AG04450 (cell line): ENCODE data around the gene DPM1. TPM values are rescaled to one million over a fixed set of nuclear protein-coding genes. Genes with fewer than 3 reads are reported as not detected.
A peak's percentile ranks its signal among the peaks of the same experiment; 100 is the strongest.

Source experiments
- CTCF ChIA-PET: fragments of 300-600, 350-600 bp; formaldehyde crosslinking; extraction: SDS; loops from one replicate; lab custom pipeline; 2022; ENCODE audit warnings: antibody characterized with exemption, inconsistent platforms; lab: Charles Lee
- POLR2A ChIA-PET: fragments of 350-600 bp; formaldehyde crosslinking; extraction: SDS; loops from one replicate; lab custom pipeline; 2021; ENCODE audit warnings: antibody characterized with exemption, inconsistent platforms; lab: Yijun Ruan, JAX
- DNase-seq: peaks from one replicate; pipeline ENCODE4 v3.0.0-alpha.2; 2011; ENCODE audit warnings: low read depth, low spot score
- H3K27ac ChIP-seq: one replicate; pipeline ENCODE4 v1.5.1; 2012; ENCODE audit warnings: low read depth, low read length, control low read depth
- H3K27me3 ChIP-seq: one replicate; pipeline ENCODE4 v1.6.0; 2012; ENCODE audit warnings: low read length; ENCODE audit not compliant: control insufficient read depth, insufficient read depth
- H3K4me3 ChIP-seq: 2 replicates; pipeline ENCODE4 v1.5.1; 2011; ENCODE audit warnings: mild to moderate bottlenecking, low read depth, low read length, control low read depth
- H3K9me3 ChIP-seq: 2 replicates; pipeline ENCODE4 v1.5.1; 2012; ENCODE audit warnings: low read length; ENCODE audit not compliant: control insufficient read depth, insufficient read depth
- polyA plus RNA-seq: library from polyadenylated mRNA; depleted of rRNA; stranded (reverse); fragments of >200 nt; gene quantifications from 2 replicates; pipeline ENCODE4 v1.2.3, GENCODE V29; 2011
- TF ChIP-seq, protein P1 (sequence below): IDR thresholded peaks from 2 replicates; pipeline ENCODE4 v1.5.1; 2011; ENCODE audit warnings: low read depth, low read length, control low read depth, inconsistent platforms

The DPM1 gene
- polyA plus RNA-seq, 1 experiment, result 67.5 TPM

DNA sequence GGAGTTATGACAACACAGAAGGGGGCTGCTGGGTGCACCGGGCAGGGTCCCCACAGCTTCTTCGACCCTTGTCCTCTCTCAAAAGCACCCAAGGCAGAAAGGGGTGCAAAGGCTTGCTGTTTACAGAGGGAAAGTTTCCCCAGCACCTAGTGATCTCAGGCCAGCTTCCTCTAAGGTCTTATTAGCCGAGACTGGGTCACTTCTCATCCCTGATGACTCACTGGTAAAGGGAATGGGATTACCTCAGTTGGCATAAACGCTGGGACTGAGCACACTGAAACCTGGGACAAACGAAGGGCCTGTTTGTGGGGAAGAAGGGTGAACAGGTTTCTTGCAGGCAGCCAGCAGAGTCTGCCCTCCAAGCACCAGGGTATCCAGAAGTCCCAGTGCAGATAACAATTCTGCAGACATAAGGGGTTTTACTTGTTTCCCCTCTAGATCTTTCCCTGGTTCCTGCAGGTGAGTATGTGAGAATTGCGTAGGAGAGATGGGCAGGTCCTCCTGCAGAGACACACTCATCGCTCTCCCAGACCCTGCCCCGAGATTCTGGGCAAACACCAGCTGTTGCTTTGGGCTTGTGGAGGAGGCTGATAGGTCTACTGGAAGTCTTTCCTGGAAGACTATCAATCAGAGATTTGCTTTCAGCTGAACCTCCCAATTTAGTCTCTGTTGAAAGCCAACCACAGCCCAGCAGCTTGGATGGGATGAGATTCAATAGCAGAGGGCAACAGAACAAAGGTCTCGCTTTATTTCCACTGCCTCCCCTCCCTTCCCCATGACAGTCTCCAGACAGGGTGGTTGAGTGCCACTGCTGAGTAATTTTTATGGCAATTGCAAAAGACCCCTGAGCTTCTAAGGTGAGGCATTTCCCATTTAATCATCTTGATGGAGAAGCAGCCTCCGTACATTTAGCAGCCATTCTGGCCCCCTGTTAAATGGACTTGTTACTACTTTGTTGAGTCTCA is 38.9 kb upstream of the DPM1 start:
- no peak for DNase-seq
- Histone ChIP-seq H3K9me3 (no peaks in the 10 kb centered on the region), H3K27ac (no peak overlapping the region), H3K27me3 (no peaks in the 10 kb centered on the region), H3K4me3 (no peak overlapping the region)
- CTCF ChIA-PET, result interaction anchor here (0.5 to 4.3 kb wide), 4 partner anchors 9 to 704 kb away, joined by 3 to 24 read pairs (median 13); no protein-coding TSS in a partner anchor
- POLR2A ChIA-PET, result no interaction called here
- TF ChIP-seq, protein P1, sequence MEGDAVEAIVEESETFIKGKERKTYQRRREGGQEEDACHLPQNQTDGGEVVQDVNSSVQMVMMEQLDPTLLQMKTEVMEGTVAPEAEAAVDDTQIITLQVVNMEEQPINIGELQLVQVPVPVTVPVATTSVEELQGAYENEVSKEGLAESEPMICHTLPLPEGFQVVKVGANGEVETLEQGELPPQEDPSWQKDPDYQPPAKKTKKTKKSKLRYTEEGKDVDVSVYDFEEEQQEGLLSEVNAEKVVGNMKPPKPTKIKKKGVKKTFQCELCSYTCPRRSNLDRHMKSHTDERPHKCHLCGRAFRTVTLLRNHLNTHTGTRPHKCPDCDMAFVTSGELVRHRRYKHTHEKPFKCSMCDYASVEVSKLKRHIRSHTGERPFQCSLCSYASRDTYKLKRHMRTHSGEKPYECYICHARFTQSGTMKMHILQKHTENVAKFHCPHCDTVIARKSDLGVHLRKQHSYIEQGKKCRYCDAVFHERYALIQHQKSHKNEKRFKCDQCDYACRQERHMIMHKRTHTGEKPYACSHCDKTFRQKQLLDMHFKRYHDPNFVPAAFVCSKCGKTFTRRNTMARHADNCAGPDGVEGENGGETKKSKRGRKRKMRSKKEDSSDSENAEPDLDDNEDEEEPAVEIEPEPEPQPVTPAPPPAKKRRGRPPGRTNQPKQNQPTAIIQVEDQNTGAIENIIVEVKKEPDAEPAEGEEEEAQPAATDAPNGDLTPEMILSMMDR, result no peak

DNA sequence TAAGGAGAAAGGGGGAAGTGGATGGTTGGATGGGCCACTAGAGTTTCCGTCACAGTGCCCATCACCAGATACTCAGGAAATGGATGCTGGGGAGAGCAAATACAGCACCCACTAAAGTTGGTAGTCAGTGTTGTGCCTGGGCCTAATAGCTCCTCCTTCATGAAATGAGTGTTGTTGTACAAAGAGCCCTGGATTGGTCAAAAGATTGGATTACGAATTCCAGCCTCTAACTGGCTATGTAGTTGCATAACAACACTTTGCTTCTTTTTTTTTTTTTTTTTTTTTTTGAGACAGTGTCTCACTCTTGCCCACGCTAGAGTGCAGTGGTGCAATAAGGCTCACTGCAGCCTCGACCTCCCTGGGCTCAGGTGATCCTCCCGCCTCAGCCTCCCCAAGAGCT is 37.2 kb upstream of the DPM1 start:
- TF ChIP-seq, protein P1, result no peak
- no peaks in the 10 kb centered on the region for H3K9me3 ChIP-seq
- H3K27ac ChIP-seq, result no peak overlapping the region
- ChIA-PET CTCF (interaction anchor here (0.6 to 4.3 kb wide), 7 partner anchors 8 to 569 kb away, joined by 3 to 24 read pairs (median 5); no protein-coding TSS in a partner anchor), POLR2A (interaction anchor here (0.6 to 0.7 kb wide), 2 partner anchors 332 to 371 kb away, joined by 3 read pairs; no protein-coding TSS in a partner anchor)
- DNase-seq, result no peak
- no peaks in the 10 kb centered on the region for H3K27me3 ChIP-seq
- no peak overlapping the region for H3K4me3 ChIP-seq

GRCh38 chr20:50993876-50994275 is 35.5 kb upstream of the DPM1 start:
- H3K4me3 ChIP-seq, result no peak overlapping the region
- no peak overlapping the region for H3K27ac ChIP-seq
- TF ChIP-seq, protein P1, result no peak
- no peaks in the 10 kb centered on the region for H3K9me3 ChIP-seq
- DNase-seq, result no peak
- POLR2A ChIA-PET, result no interaction called here
- H3K27me3 ChIP-seq, result no peaks in the 10 kb centered on the region
- CTCF ChIA-PET, result interaction anchor here (8.0 kb wide), 1 partner anchor 314 kb away, joined by 295 read pairs; no protein-coding TSS in a partner anchor

GRCh38 chr20:50992733-50993457 is 34.6 kb upstream of the DPM1 start:
- DNase-seq, result no peak
- TF ChIP-seq, protein P1, result peak; percentile 75
- Histone ChIP-seq H3K27me3 (no peaks in the 10 kb centered on the region), H3K27ac (no peak overlapping the region), H3K4me3 (no peak overlapping the region), H3K9me3 (no peaks in the 10 kb centered on the region)
- CTCF ChIA-PET, result interaction anchor here (0.5 to 8.0 kb wide), 29 partner anchors 10 to 1135 kb away, joined by 3 to 295 read pairs (median 4); partner anchors contain the start of gene BCAS4
- POLR2A ChIA-PET, result no interaction called here
